ENCODE data around the gene PRKG1.
"Not testable (repeated sequence)": the region's sequence is repeated elsewhere in the genome, so short reads cannot be mapped to it uniquely, and the experiment has no call there.

Gene PRKG1

DNA sequence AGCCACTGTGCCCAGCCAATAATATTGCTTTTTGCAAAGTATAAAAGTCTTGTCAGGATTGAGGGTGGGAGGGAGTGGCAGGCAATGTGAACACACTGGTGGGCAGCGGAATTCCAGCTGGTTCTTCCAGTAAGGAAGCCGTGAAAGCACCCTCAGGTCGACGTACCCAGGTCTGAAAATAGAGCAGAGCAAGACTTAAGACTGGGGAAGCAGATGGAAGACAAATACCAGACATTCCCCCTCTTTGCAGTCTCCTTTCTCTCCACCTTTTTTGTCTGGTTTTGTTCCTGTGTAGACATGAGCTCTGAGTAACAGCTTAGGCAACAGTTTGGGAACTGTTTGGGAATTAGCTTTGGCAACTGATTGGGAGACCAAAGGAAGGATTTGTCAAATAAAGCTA is 642.7 kb downstream of the PRKG1 start:
- no peak for DNase-seq

DNA sequence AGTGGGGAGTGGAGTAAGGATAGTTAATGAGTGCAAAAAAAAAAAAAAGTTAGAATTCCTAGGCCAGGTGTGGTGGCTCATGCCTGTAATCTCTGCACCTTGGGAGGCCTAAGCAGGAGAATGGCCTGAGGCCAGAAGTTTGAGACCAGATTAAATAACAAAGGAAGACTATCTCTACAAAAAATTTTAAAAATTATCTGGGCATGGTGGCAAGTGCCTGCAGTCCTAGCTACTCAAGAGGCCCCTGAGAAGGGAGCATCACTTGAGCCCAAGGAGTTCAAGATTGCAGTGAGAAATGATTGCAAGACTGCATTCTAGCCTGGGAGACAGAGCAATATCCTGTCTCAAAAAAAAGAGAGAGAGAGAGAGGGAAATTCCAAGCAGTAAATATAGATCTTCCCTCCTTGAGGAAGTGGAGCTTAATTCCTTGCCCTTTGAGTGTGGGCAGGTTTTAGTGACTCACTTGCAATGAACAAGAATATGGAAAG is 644.6 kb downstream of the PRKG1 start:
- DNase-seq = peak; percentile 41 to 58 (median 45)

GRCh38 chr10:51724038-51724437 is 649.8 kb downstream of the PRKG1 start:
- DNase-seq = no peak

- DNase-seq = no peak
Measured at GRCh38 chr10:51729822-51730555, 655.7 kb downstream of the PRKG1 start.

GRCh38 chr10:51733057-51733456 is 658.8 kb downstream of the PRKG1 start:
- DNase-seq = no peak

DNA sequence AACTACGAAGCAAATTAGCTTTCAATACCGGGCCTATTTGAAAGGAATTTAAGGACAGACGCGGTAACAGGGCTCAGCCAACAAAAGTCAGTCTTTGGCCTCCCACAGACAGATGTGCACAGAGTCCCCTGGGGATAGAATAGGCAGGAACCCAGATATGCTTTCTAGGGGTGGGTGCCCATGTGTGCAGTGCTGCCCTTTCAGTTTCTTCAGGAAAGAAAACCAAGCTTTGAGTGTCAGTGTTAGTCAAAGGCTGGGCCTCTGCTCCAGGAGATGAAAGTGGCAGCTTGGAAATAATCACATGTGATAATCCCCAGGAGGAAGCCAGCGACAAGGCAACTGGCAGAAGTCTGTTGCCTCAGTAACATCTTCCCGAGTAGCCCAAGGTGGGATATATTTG is 668.9 kb downstream of the PRKG1 start:
- DNase-seq = no peak

- DNase-seq = no peak
Measured at GRCh38 chr10:51744235-51745000, 670.1 kb downstream of the PRKG1 start.

DNA sequence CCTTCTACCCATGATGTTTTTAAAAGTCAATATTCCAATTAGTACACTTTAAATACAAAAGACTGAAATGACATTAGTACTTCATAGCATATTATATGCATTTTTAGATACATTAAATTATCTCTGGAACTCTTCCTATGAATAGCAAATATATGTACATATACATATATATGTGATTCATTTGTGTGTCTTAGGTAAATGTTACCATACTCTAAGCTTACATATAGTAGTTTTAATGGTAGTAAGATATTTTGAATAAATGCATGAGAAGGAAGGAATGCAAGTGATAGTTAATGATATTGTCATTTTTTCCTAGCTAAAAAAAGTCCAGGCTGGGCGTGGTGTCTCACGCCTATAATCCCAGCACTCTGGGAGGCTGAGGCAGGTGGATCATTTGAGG is 671.1 kb downstream of the PRKG1 start:
- DNase-seq = no peak

- DNase-seq = no peak
Measured at GRCh38 chr10:51747216-51747615, 672.9 kb downstream of the PRKG1 start.

- DNase-seq = no peak
Measured at GRCh38 chr10:51748959-51749358, 674.7 kb downstream of the PRKG1 start.

GRCh38 chr10:51758366-51758765 is 684.1 kb downstream of the PRKG1 start:
- no peak for DNase-seq

DNA sequence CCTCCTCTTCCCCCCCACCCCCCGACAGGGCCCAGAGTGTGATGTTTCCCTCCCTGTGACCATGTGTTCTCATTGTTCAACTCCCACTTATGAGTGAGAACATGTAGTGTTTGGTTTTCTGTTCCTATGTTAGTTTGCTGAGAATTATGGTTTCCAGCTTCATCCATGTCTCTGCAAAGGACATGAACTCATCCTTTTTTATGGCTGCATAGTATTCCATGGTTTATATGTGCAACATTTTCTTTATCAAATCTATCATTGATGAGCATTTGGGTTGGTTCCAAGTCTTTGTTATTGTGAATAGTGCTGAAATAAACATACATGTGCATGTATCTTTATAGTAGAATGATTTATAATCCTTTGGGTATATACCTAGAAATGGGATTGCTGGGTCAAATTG is 684.6 kb downstream of the PRKG1 start:
- not testable (repeated sequence) for DNase-seq

GRCh38 chr10:51759896-51760534 is 685.7 kb downstream of the PRKG1 start:
- no peak for DNase-seq

GRCh38 chr10:51760864-51761640 is 686.8 kb downstream of the PRKG1 start:
- DNase-seq = no peak

DNA sequence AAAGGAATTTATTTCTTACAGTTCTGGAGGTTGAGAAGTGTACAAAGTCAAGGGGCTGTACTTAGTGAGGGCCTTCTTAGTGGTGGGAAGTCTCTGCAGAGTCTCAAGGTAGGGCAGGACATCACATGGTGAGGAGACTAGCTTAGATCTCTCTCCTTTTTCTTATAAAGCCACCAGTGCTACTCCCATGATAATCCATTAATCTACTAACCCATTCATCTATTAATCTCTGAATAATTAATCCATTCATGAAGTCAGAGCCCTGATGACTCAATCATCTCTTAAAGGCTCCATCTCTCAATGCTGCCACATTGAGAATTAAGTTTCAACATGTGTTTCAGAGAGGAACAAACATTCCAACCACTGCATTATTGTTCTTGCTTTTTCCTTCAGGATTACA is 689.5 kb downstream of the PRKG1 start:
- no peak for DNase-seq

- no peak for DNase-seq
Measured at GRCh38 chr10:51765284-51765971, 691.1 kb downstream of the PRKG1 start.

DNA sequence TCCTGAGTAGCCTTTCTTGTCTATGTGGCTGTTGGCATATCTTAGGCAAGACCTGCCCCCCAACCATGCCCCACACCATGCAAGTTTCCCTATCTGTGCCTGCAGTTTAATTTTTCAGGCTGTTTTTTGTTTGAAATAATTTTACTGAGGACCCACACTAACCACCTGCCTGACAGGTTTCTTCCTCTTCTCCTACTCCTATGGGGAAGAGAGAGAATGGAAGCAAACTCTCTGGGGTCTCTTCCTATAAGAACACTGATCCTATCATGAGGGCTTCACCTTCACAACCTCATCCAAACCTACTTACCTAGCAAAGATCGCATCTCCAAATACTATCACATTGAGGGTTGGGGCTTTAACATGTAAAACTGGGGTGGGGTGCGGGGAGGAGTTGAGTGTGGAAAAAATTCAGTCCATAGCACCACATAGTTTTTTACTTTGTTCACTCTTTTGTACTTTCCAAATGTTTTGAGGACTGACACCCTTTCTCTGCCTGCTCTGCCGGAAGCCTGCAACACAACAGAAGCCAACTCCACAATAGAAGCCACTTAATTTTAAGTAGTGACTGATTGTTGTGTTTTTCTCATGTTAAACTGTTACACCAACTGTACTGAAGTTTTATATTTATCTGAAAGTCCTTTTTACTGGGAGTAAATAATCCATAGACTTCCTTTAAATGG is 692.3 kb downstream of the PRKG1 start:
- DNase-seq = no peak

GRCh38 chr10:51767103-51767763 is 692.9 kb downstream of the PRKG1 start:
- DNase-seq = no peak

DNA sequence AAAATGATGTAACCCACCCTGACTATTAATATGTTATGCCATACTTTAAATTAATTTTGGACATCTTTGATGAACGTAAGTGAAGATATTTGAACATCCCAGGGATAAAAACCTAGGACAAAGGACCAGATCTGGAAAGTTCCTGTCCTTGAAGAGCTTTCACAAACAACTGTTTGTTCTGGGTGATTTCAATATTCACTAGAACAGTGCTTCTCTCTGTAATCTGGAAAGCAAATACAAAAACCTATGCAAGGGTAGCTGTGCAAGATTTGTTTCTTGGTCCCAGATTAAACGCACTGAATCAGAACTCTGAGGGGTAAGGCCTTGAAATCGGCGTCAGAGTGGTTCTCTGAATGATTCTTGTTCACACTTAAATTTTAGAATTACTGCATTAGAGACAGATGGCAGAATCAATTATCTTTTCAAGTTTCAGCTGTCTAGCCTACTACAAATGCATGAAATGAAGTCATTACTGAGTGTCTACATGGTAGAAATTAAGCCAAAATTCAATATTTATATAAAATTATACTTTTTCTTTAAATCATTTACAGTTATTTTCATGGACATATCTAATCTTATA is 694.7 kb downstream of the PRKG1 start:
- DNase-seq = no peak

- DNase-seq = no peak
Measured at GRCh38 chr10:51770709-51771108, 696.4 kb downstream of the PRKG1 start.

DNA sequence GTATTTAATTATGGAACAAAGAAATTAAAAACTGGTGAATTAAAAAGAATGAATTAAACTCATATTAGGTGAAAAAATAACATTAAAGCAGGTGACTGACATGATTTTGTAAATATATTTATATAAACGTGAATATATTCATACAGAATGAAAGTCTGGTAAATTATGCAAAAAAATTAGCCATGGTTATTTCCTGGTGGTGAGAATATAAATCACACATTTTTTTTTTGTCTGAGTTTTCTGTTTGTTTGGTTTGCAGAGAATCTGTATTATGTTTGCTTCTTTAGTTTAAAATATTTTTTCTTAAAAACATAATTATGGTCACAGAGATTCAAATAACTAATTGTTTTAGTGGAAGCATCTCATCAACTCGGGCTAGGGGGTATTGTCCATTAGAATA is 698.1 kb downstream of the PRKG1 start:
- DNase-seq = no peak
